ENCODE results near the gene NRROS.

- TF ChIP-seq POLR2A (IDR thresholded peaks at IDR 0.05; ENCODE audit: low read length) (no peak), GATA1 (IDR thresholded peaks at IDR 0.05; ENCODE audit: low read depth, low read length) (no peak)
Measured at GRCh38 chr3:196634224-196634623, 5.3 kb upstream of the NRROS start.
